HT1080 (cell line): ENCODE data around the gene SV2C. TPM values are rescaled to one million over a fixed set of nuclear protein-coding genes. Genes with fewer than 3 reads are reported as not detected.
A peak's percentile ranks its signal among the peaks of the same experiment; 100 is the strongest.

ENCODE experiments used
- DNase-seq: peaks from one replicate; pipeline ENCODE4 v3.0.0-alpha.2; 2015; ENCODE audit warnings: low read depth
- total RNA-seq: library from RNA; depleted of rRNA; stranded (reverse); fragments of >200 nt; shearing (Covaris generic); gene quantifications from 2 replicates; pipeline ENCODE4 v1.2.3, GENCODE V29; 2014

Gene SV2C
- total RNA-seq, 1 experiment from 2014 or later, result not detected

DNA sequence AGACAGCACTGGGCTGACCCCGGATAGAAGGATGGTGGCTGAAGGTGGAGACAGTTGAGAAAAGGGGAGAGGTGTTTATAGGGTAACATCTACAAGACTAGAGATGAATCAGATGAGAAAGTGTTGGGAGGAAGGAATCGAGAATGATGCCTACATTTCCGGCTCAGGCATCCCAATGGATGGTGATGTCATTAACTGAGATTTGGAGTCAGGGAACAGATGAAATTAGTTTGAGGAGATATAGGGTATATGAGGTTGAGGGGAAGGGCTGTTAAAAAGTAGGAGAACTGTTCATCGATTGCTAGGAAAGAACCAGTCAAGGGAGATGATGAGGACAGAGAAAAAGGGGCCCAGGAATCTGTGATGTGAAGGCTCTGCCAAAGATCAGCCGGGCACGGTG lies 295.2 kb downstream of the SV2C start:
- no peak for DNase-seq

DNA sequence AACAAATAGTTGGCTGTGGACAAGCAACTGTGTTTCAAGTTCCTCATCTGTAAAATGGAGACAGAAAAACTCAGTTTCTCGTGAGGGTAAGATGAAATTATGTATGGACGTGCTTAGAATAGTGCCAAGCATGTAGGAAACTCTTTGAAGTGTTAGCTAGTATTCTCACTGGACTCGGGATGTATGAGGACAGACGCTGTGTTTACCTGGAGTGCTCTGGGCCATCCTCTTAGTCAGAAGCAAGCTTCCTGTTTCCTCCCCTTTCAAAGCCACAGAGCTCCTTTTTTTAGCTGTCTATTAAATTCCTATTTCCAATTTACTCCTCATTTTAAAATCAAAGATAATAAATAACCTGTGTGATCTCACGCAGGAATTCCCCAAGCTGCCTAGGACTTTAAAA lies 296.1 kb downstream of the SV2C start:
- DNase-seq, result peak; percentile 51

DNA sequence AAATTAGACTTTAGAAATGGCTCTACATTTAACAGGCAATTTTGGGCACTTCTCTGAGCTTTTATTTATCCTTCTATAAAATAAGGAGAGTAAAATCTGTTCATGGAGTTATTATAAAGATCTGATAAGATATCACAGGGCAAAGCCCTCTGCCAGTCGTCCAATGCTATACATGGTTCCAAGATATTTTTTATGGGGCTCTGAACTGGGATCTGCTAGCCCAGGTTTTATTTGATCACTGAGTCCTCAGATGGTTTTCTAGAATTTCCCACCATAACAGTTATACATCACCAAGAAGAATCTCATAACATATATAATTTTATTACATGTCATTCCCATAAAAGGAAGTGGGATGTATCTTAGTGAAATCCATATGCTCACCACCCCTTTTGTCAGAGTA lies 296.7 kb downstream of the SV2C start:
- DNase-seq, result no peak

DNA sequence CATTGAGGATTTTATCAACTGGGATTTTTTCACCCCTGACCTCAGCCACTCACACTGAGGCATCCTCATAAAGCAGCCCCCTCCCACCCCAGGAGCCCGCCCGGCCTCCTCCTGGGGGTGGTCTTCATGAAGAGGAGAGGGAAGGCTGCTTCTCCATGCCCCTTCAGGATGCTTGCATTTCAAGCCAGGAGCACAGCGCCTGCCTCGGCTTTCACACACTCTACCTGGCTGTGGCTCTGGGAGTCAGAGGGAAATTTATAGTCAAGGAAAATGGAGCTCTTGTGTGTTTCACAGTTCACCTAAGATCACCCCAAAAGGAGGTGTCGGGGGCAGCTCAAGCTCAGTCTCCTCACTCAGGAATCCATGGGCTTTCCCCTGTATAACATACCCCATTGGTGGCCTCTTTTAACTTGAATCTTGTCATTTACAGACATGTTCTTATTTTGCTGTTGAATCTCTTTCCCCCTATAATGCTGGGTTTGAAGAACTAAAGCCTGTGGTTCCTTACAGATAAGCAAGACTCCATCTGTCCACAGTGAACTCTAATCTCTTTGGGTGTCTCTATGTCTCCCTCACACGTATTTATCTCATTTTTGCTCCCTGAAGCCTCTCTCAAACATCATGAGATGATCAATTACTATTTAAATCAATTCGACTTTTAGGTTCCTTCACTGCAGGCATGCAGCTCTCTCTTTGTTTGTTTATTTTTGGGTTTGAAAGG lies 297.3 kb downstream of the SV2C start:
- no peak for DNase-seq

DNA sequence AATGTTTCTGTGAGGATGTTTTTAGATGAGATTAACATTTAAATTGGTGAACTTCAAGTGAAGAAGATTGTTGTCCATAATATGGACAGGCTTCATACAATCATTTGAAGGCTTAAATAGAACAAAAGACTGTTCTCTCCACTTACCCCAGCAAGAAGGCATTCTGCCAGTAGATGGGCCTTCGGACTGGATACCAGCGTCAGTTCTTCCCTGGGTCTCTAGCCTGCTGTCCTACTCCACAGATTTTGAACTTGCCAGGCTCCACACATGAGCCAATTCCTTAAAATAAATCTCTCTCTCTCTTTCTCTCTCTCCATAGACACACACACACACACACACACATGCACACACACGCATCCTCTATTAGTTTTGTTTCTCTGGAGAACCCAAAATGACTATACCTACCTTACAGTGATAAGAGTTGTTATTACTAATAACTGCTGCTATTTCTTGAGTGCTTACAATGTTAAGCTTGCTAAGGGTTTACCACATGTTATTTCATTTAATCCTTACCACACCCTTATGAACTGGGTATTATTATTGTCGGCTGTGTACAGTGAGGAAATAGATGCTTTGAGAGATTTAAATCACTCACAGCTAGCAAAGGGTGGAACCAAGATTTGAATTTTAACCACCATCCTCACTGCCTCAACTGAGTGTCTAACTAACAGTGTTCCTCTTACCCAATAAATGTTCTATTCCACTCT lies 300.1 kb downstream of the SV2C start:
- DNase-seq, result no peak

DNA sequence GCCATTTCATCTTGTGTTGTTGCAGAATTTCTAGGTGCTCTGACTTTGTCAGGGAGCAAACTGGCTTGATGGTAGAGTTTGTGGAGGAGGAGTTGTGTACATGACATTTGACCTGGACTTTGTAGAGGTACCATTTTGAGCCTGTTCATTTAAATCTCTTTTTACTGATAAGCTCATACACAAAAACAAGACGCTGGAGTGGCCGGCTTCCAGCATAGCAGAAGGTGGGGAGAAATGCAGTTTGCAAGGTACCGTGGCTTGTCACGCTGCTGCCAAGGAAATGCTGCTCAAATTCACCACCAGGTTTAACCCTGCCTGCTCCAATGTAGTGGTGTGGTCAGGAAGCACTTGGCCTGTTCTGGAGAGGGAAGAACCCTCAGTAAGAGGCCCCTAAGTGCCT lies 301.0 kb downstream of the SV2C start:
- no peak for DNase-seq

DNA sequence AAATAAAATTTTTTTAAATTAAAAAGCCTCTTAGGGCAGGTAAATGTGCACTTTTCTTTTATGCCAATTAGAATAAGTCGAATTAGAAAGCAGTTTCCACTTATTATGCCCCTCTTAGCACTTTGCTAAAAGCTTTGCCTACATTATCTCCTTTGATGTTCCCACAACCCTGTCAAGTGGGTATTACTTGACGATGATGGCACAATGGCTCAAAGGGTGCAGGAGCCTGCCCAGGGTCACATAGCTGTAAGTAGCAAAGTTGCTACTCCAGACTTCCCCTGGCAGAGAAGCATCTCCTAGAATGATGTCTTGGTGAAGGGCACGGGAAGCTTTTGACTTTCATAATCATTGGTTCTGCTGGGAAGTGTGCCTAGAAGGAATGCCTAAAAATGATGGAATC lies 301.5 kb downstream of the SV2C start:
- no peak for DNase-seq

DNA sequence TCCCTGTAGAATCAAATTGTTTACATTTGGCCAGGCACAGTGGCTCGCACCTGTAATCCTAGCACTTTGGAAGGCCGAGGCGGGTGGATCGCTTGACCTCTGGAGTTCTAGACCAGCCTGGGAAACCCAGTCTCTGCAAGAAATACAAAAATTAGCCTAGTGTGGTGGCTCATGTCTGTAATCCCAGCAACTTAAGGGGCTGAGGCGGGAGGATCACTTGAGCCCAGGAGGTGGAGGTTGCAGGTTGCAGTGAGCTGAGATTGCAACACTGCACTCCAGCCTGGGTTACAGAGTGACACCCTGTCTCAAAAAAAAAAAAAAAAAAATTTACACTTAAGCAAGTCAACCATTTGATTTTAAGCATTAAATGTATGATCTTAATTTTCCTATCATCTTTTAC lies 302.4 kb downstream of the SV2C start:
- no peak for DNase-seq

DNA sequence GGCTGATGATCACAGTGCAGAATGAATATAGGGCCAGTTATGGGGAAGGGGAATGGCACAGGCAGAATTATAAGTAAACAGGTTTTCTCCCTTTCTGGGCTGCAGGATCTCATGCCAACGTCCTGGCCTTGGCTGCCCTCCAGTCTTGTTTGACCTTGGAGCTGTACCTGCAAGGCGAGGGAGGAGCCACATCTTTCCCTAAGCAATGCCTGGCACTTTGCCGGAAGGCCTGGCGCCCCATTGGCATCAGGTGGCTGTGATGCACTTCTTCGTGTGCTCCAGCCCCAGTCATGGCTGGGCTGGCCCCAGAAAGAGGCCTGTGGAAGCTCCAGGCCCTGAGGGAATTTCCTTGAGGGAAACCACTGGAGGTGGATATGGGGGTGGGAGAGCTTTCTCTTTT lies 303.2 kb downstream of the SV2C start:
- DNase-seq, result no peak

DNA sequence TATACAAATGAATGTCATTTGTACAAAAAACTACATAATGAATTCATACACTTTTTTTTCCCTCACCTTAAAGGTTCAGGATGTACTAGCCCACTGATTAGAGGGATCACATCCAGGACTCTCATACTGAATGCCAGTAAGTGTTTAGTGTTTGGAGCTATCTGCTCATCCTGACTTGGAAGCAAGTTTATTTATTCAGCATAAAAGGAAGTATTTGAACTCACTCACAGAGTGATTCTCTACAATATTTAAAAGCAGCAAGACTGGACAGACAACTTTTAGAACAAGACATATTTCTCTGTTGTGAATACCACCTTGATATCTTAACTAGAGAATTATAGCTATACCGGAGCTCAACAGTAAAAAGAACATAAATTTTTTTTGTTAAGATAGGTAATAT lies 305.1 kb downstream of the SV2C start:
- DNase-seq, result no peak

DNA sequence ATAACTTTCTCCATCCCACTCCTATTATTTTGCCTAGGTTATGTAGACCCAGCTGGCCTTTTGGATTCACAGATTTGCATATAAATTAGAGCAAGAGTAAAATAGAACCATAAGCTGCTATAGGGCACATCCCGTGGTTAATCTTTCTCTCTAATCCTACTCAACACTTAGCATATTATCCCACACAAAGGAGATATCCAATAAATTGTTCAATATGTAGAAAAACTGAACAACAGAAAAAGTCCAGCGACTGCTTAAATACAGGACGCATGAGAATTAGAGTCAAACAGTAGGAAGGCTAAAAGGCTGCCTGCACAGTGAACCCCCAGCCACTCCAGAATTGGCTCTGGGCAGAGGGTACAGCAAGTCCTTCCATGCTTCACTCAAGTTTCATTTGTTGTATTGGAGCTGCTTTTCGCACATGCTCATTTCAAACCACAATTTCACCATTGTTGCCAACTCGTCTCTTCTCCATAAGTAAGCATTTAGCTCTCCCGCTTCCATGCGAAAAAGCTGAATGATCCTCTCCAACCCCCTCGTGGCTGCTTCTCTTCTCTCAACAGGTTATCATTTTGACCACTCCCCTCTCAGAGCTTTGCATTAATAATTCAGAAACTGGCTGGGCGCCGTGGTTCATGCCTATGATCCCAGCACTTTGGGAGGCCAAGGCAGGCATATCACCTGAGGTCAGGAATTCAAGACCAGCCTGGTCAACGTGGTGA lies 305.8 kb downstream of the SV2C start:
- no peak for DNase-seq

DNA sequence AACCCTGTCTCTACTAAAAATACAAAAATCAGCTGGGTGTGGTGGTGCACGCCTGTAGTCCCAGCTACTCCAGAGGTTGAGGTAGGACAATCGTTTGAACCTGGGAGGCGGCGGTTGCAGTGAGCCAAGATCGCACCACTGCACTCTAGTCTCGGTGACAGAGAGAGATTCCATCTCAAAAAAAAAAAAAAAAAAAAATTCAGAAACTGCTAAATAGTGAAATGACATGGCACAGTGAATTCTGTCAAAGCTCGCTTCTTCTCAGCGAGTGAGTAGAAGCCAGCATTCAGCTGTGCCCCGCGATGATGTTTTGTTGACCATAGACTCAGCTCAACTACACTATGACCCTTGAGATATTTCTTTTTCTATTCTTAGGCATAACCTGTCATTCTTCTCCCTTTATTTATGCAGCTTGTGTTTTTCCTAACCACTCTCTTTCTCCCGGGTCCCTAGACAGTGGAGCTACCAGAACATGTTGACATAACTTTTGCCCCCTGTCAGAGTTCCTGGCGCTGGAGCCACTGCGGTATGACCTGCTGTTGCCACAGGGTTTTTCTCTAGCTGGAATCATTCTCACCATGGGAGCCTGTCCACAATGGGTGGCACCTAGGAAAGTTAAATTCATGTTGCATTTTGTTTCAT lies 306.5 kb downstream of the SV2C start:
- DNase-seq, result no peak

DNA sequence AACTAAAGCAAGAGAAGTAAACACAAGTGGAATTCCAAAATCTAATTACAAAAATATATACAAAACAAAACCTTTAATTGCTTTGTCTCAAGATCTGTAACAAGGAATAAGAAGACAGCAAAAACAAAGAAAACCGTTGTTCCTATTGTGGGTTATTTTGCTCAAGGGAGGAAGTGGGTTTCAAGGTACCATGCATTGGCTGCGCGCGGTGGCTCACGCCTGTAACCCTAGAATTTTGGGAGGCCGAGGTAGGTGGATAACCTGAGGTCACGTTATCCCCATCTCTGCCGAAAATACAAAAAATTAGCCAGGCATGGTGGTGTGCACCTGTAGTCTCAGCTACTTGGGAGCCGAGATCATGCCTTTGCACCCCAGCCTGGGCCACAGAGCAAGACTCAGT lies 307.8 kb downstream of the SV2C start:
- DNase-seq, result no peak

DNA sequence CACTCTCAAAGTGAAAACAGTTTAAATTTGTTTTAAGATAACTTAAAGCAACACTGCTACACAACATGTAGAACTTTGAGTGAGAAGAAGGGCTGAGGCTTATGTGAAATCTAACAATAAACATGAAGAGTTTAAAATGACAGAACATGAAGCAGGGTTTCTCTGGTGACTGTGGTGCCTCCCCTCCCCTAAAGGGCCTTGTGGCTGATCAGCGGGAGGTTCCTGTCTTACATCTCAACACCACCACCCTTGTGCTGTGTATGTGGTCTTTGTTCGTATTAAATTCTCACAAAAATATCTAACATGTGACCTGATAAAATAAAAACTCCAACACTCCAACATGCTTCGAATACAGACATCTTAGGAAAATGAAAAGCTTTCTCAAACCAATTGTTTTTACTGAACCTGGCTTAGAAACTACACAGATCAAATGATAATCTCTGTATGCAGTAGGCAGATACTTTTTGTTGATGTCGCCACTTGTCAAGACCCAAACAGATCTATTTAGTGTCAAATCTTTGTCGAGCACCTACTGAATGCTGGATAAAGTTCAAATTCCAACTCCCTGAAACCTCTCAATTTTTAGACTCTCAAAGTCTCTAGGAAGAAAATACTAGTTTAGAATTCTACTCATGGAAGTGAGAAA lies 310.0 kb downstream of the SV2C start:
- DNase-seq, result no peak

DNA sequence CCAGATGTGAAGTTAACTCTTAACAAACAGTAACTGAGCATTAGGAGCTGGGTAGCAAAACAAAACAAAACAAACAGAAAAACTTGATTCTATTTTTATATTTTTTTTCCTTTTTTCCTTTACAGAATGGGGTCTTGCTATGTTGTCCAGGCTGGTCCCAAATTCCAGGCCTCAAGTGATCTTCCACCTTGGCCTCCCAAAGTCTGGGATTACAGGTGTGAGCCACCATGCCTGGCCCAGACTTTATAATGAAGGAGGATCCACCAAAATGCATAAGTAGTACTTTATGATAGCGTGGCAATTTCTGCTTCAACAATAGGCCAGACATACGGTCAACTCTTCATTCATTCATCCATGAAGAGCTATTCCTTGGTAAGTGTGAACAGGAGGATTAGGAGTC lies 314.0 kb downstream of the SV2C start:
- no peak for DNase-seq

DNA sequence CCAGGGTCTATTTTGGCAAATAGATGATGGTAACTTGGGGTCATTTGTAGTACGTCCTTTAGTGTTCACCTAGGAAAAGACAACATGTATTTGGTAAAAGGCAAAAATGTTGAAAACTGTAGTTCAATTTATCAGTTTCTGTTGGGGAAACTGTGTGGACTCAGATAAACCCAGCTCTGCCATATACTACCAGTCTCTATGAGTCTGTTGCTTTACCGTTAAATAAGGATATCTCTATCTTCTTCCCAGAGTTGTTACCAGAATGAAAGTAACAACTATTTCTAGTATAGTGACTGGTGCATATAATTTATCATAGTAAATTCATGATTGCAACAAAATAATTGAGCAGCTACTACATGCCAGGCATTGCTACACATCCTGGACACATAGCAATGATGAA lies 316.1 kb downstream of the SV2C start:
- DNase-seq, result no peak

DNA sequence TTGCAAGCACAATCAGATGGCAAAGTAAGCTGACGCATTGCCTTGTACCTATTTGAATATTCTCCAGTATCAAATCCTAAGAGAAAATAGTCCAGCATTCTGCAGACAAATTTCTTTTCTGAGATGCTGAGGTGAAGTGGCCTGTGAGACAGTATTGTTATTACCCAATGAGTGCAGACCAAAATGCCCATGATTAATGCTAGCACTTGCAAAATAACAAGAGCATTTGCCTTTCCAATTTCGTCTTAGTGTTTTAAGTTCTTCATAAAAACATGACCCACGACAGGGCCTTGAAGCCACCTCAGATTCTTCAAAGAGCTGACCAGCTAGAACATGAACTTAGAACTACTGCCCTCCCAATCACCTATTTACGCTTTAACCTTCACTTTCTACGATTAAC lies 317.3 kb downstream of the SV2C start:
- DNase-seq, result no peak

DNA sequence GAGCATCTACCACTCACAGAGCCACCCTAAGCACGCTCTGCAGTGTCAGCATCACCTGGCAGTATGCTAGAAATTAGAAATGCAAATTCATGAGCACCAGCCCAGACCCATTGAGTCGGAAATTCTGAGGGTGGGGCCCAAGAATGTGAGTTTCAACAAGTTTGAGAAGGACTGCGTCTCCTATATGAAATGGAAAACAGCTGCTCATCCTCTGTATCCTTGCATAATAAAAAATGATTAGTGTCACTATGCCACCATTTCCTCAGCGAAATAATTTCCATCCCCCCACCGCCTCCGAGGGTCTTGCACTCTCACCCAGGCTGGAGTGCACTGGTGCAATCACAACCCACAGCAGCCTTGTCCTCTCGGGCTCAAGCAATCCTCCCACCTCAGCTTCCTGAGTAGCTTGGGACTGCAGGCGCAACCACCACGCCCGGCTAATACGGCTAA lies 318.6 kb downstream of the SV2C start:
- DNase-seq, result no peak

DNA sequence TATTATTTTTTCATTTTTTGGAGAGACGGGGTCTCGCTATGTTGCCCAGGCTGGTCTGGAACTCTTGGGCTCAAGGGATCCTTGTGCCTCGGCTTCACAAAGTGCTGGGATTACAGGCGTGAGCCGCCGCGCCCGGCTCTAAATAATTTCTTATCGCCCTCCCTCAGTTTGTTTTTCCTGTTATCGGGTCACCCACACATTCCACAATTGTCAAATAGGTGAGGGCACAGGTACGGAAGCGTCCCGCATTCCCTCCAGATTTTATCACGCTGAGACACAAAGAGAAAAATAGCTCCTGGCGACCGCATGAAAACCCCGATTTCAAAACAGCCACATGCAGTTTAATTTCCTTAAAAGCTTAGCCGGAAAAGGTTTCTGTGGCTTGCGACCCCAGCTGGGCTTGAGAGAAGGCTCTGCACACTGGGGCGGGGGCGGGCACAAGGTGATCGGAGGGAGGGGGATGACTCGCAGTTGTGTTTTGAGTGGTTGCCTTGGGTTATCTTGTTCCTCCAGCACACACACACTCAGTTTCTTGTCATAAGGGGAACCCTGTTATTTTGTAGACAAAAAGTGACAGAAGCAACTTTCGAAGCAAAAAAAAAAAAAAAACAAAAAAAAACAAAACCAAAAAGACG lies 319.2 kb downstream of the SV2C start:
- DNase-seq, result no peak

DNA sequence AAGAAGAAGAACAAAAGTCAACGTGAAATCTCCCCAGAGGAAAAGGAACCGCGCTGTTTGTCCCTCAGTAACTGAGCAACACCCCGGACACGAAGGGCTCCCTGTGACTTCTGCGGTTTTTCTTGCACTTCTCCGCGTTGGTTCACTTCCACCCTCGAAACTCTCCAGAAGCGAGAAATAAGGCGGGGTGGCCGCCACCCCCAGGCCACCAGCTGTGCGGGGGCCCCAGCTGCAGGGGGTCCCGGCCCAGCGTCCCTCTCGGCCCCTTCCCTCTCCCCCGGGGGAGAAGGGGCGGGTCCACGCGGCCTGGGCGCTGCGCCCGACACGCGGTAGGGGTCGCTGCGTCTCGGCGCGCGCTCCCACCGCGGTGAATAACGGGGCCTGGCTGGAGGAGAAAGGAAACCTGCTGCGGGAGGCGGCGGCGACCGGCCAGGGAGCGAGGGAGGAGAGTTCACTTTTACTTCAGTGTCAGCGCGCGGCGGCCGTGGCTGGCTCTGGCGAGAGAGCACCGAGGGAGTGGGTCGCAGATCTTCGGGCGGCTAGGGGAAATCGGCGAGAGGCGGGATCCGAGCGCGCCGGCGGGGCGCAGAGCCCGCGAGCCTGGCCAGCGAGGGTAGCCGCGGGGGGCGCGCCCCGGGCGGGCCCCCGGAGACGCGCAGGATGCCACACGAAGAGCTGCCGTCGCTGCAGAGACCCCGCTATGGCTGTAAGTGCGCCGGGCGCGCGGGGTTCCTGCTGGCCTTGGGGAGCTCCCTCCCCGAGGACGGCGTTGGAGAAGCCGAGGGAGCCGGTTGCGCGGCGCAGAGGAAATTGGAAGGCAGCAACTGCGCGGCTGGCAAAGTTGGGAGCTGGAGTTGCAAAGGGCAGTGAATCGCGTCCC lies 319.9 kb downstream of the SV2C start, which contains the start of gene IQGAP2:
Gene IQGAP2, plus strand, starts transcription at position 400 of the 880 bp plus-strand sequence. Its CDS starts 261 bp downstream, at position 661.
- peak; percentile 47 for DNase-seq
